Thymus (tissue), 11 donors: ENCODE measurements around the gene TENM4. TPM values are rescaled to one million over a fixed set of nuclear protein-coding genes. Genes with fewer than 3 reads are reported as not detected.

ENCODE experiments used
- DNase-seq, 9 donors: peaks; one replicate each; pipeline ENCODE4 v3.0.0-alpha.2; 2013; ENCODE audit warnings: low spot score in 9 of 9, low read depth in 6 of 9, missing footprints in 1 of 9
- H3K27ac ChIP-seq, 2 donors: one replicate each; pipeline ENCODE4 v1.5.1; 2013; ENCODE audit warnings: control low read depth in 1 of 2, low read depth in 1 of 2, low read length in 1 of 2, mild to moderate bottlenecking in 1 of 2, moderate library complexity in 1 of 2
- H3K27me3 ChIP-seq, 2 donors: one replicate each; pipeline ENCODE4 v1.5.1; 2013; ENCODE audit warnings: low read length in 1 of 2; ENCODE audit not compliant: control insufficient read depth in 2 of 2, insufficient read depth in 1 of 2
- H3K36me3 ChIP-seq, 2 donors: one replicate each; pipeline ENCODE4 v1.5.1; 2013; ENCODE audit warnings: low read length in 1 of 2, mild to moderate bottlenecking in 1 of 2, moderate library complexity in 1 of 2; ENCODE audit not compliant: control insufficient read depth in 2 of 2, insufficient read depth in 2 of 2
- H3K4me1 ChIP-seq, 2 donors: one replicate each; pipeline ENCODE4 v1.5.1; 2013; ENCODE audit warnings: low read length in 2 of 2; ENCODE audit not compliant: control insufficient read depth in 2 of 2, insufficient read depth in 2 of 2
- H3K4me3 ChIP-seq, 2 donors: one replicate each; pipeline ENCODE4 v1.5.1; 2013; ENCODE audit warnings: low read length in 2 of 2, control low read depth in 1 of 2, mild to moderate bottlenecking in 1 of 2
- H3K9me3 ChIP-seq, 2 donors: one replicate each; pipeline ENCODE4 v1.5.1; 2013; ENCODE audit warnings: low read length in 1 of 2, mild to moderate bottlenecking in 1 of 2; ENCODE audit not compliant: control insufficient read depth in 2 of 2, insufficient read depth in 1 of 2
- WGBS: extraction: QIAGEN DNeasy Blood & Tissue Kit; methylation state at CpG from one replicate; pipeline ENCODE4 v1.1.7; 2013; 5-methylcytosine and 5-hydroxymethylcytosine counted together
- polyA plus RNA-seq: library from polyadenylated mRNA; stranded (reverse); fragments of 200-250 nt; gene quantifications from one replicate; pipeline ENCODE4 v1.2.3, GENCODE V29; 2013
- total RNA-seq: library from RNA; stranded (reverse); fragments of 120-200 nt; gene quantifications from one replicate; pipeline ENCODE4 v1.2.4, GENCODE V29; 2013
- donor health status: healthy.

TENM4 gene
- total and polyA plus RNA-seq, 2 donors, result 1.0 to 2.8 TPM

- Histone ChIP-seq H3K4me3 (no peak overlapping the region), H3K36me3 (no peaks in the 10 kb centered on the region), H3K9me3 (no peaks in the 10 kb centered on the region), H3K27ac (no peak overlapping the region), H3K4me1 (no peaks in the 10 kb centered on the region), H3K27me3 (no peaks in the 10 kb centered on the region)
- WGBS, result 97% methylated on average over 20 of the region's 20 CpGs
- DNase-seq, result no peak
These were observed 654.1 kb downstream of the TENM4 start for GRCh38 chr11:78786746-78787145.

DNA sequence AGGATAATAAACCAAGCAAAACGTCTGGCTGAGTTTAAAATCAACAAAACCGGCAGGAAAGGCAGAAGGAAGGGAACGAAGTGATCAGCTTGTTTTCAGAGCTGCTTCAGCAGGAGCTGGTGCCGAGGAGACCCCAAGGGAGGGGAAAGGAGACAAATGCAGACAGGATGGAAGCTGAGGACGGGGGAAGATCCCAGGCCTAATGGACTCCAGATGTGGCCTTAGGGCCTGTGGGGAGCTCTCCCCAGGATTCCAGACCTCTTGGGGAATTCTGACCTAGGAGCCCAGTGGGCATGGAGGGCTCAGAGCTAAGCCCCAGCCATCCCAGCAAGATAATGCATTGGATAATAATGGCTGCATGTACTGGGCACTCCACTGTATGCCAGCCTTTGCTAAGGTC lies 654.7 kb downstream of the TENM4 start:
- H3K4me1 ChIP-seq, result no peaks in the 10 kb centered on the region
- H3K27me3 ChIP-seq, result no peaks in the 10 kb centered on the region
- no peak for DNase-seq
- no peaks in the 10 kb centered on the region for H3K9me3 ChIP-seq
- no peak overlapping the region for H3K27ac ChIP-seq
- no peak overlapping the region for H3K4me3 ChIP-seq
- no peaks in the 10 kb centered on the region for H3K36me3 ChIP-seq
- WGBS, result 47% methylated on average over 5 of the region's 5 CpGs

DNA sequence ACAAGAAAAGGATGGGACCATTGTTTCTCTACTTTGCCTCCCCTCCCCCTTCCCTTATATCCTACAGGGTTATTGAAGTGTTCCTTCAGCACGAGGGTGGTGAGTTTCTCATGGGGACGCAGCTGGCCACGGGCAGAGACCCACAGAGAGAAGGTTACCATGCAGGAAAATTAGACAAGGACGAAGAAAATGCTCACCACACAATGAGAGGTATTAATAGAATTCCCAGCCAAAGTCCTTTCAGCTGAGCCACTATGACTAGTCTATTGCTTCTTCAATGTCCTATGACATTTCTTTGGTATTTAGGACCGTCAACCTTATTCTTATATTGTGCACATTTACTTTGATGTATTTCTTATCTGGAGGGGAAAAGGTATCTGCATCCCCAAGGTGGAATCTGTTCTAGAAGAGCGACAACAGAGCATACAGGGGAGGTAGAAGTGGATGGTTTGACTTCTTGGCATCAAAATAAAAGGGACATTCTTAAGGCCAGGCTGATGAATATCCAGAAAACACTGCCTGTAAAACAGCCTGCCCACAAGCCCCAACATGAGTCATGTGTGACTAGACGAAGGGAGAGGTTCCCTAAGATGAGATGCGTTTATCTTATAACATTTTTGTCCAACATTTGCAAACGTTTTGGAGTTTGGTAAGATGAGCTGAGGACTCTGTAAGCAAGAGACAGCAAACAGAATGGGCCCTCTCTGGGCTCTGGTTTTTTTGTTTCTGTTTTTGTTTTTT lies 656.3 kb downstream of the TENM4 start:
- no peaks in the 10 kb centered on the region for H3K27me3 ChIP-seq
- no peaks in the 10 kb centered on the region for H3K9me3 ChIP-seq
- H3K27ac ChIP-seq, result no peak overlapping the region
- WGBS, result 57% methylated on average over 9 of the region's 9 CpGs
- H3K36me3 ChIP-seq, result no peaks in the 10 kb centered on the region
- no peaks in the 10 kb centered on the region for H3K4me1 ChIP-seq
- no peak for DNase-seq
- H3K4me3 ChIP-seq, result no peak overlapping the region

GRCh38 chr11:78783846-78784245 lies 657.0 kb downstream of the TENM4 start:
- Histone ChIP-seq H3K36me3 (no peaks in the 10 kb centered on the region), H3K4me3 (no peak overlapping the region), H3K27me3 (no peaks in the 10 kb centered on the region), H3K27ac (no peak overlapping the region), H3K4me1 (no peaks in the 10 kb centered on the region), H3K9me3 (no peaks in the 10 kb centered on the region)
- no peak for DNase-seq
- WGBS, result 30% methylated on average over 5 of the region's 5 CpGs

GRCh38 chr11:78783301-78783700 lies 657.5 kb downstream of the TENM4 start:
- Histone ChIP-seq H3K36me3 (no peaks in the 10 kb centered on the region), H3K4me3 (no peak overlapping the region), H3K27ac (no peak overlapping the region), H3K27me3 (no peaks in the 10 kb centered on the region), H3K4me1 (no peaks in the 10 kb centered on the region), H3K9me3 (no peaks in the 10 kb centered on the region)
- 90% methylated on average over 1 of the region's 1 CpG for WGBS
- DNase-seq, result no peak

DNA sequence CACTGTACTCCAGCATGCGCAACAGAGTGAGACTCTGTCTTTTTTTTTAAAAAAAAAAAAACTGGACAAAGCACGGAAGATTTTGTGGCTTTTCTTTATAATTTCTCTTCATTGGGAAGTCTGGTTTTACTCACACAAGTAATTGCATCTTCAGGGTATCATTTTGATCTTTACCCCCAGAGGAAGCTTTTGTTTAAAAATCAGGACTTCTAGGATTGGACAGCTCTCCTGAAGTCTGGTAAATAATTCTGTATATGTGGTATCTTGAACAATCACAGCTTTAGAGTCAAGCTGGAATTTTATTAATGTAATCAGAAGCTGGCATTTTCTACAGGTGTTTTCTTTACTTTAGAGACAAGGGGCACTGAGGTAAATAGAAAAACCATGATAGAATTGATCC lies 658.1 kb downstream of the TENM4 start:
- H3K4me3 ChIP-seq, result no peak overlapping the region
- WGBS, result 100% methylated on average over 2 of the region's 2 CpGs
- DNase-seq, result no peak
- no peaks in the 10 kb centered on the region for H3K27me3 ChIP-seq
- H3K27ac ChIP-seq, result no peak overlapping the region
- H3K9me3 ChIP-seq, result no peaks in the 10 kb centered on the region
- H3K36me3 ChIP-seq, result no peaks in the 10 kb centered on the region
- H3K4me1 ChIP-seq, result no peaks in the 10 kb centered on the region

DNA sequence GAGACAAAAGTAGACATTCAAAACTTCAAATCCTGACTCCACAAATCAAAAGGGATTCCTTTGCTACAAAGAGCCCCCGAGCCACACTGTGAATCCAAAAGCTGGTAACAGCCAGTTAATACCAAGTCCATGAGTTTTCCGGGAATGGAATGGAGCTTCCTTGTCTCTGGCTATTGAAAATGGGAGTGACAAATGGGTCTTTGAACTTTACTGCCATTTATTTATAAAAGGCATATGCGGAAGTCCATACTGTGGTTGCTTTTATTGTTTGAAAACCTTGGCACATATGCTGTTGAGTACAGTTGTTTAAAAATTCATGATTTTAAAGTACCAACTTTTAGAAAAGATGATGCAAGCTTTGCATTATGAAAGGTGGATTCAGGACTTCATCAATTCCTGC lies 659.9 kb downstream of the TENM4 start:
- Histone ChIP-seq H3K27me3 (no peaks in the 10 kb centered on the region), H3K4me1 (no peaks in the 10 kb centered on the region), H3K4me3 (no peak overlapping the region), H3K36me3 (no peaks in the 10 kb centered on the region), H3K27ac (no peak overlapping the region), H3K9me3 (no peaks in the 10 kb centered on the region)
- 91% methylated on average over 3 of the region's 3 CpGs for WGBS
- DNase-seq, result no peak

DNA sequence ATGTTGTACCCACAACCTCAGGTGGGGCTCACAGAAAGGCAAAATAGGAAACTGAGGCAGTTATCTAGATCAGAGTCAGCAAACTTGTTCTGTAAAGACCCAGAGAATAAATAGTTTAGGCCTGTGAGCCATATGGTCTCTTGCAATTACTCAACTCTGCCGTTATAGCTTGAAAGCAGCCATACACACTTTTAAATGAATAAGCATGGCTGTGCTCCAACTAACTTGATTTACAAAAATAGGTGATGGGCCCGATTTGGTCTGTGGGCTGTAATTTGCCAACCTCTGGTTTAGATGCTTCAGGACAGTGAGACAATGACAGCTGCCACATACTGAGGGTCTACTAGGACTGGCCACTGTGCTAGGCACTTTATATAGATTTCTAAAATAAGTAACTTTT lies 667.3 kb downstream of the TENM4 start:
- Histone ChIP-seq H3K4me3 (no peak overlapping the region), H3K9me3 (no peaks in the 10 kb centered on the region), H3K27ac (no peak overlapping the region), H3K4me1 (no peaks in the 10 kb centered on the region), H3K27me3 (no peaks in the 10 kb centered on the region), H3K36me3 (no peaks in the 10 kb centered on the region)
- no peak for DNase-seq
- 94% methylated on average over 2 of the region's 2 CpGs for WGBS

GRCh38 chr11:78773077-78773476 lies 667.8 kb downstream of the TENM4 start:
- Histone ChIP-seq H3K4me3 (no peak overlapping the region), H3K9me3 (no peaks in the 10 kb centered on the region), H3K27ac (no peak overlapping the region), H3K27me3 (no peaks in the 10 kb centered on the region), H3K36me3 (no peaks in the 10 kb centered on the region), H3K4me1 (no peaks in the 10 kb centered on the region)
- DNase-seq, result no peak
- WGBS, result 89% methylated on average over 5 of the region's 5 CpGs
